Muscle layer of duodenum (tissue), 2 donors: Measurements from ENCODE around the gene TOLLIP.

Experiments
- H3K27ac ChIP-seq: one replicate; pipeline ENCODE4 v1.7.0; 2013; ENCODE audit warnings: mild to moderate bottlenecking, low read length
- H3K27me3 ChIP-seq: one replicate; pipeline ENCODE4 v1.7.0; 2013; ENCODE audit warnings: low read depth, mild to moderate bottlenecking, control low read depth, low read length
- H3K36me3 ChIP-seq, 2 donors: one replicate each; pipeline ENCODE4 v1.7.0; 2013; ENCODE audit warnings: low read length in 2 of 2, control low read depth in 1 of 2, mild to moderate bottlenecking in 1 of 2; ENCODE audit not compliant: insufficient read depth in 2 of 2, control insufficient read depth in 1 of 2
- H3K4me1 ChIP-seq, 2 donors: one replicate each; pipeline ENCODE4 v1.7.0; 2013; ENCODE audit warnings: low read length in 2 of 2, mild to moderate bottlenecking in 2 of 2, control low read depth in 1 of 2, moderate library complexity in 1 of 2; ENCODE audit not compliant: insufficient read depth in 2 of 2, control insufficient read depth in 1 of 2
- H3K4me3 ChIP-seq, 2 donors: one replicate each; pipeline ENCODE4 v1.7.0; 2013; ENCODE audit warnings: low read length in 2 of 2, low read depth in 1 of 2, mild to moderate bottlenecking in 1 of 2
- H3K9me3 ChIP-seq, 2 donors: one replicate each; pipeline ENCODE4 v1.7.0; 2013; ENCODE audit warnings: low read length in 2 of 2, control low read depth in 1 of 2, mild to moderate bottlenecking in 1 of 2; ENCODE audit not compliant: control insufficient read depth in 1 of 2
- donor health status: healthy.

TOLLIP gene

GRCh38 chr11:1263010-1263409, 46.4 kb downstream of the TOLLIP start:
- no peak overlapping the region for H3K27ac ChIP-seq
- peaks cover 4 to 18% of the 10 kb centered on the region in 2 donors for H3K4me1 ChIP-seq
- H3K27me3 ChIP-seq = no peaks in the 10 kb centered on the region
- H3K9me3 ChIP-seq = no peaks in the 10 kb centered on the region
- no peaks in the 10 kb centered on the region for H3K36me3 ChIP-seq
- peak overlapping the region; percentile 44 to 64 for H3K4me3 ChIP-seq

GRCh38 chr11:1262172-1263006, 47.0 kb downstream of the TOLLIP start:
- H3K4me3 ChIP-seq = peak overlapping the region; percentile 50 to 64
- peaks cover 4 to 18% of the 10 kb centered on the region in 2 donors for H3K4me1 ChIP-seq
- H3K27me3 ChIP-seq = no peaks in the 10 kb centered on the region
- H3K27ac ChIP-seq = peak overlapping the region; percentile 56
- no peaks in the 10 kb centered on the region for H3K9me3 ChIP-seq
- no peaks in the 10 kb centered on the region for H3K36me3 ChIP-seq

- Histone ChIP-seq H3K36me3 (no peaks in the 10 kb centered on the region), H3K27me3 (no peaks in the 10 kb centered on the region), H3K4me3 (peak overlapping the region in 1 of 2 donors; percentile 50), H3K4me1 (peaks cover 4 to 18% of the 10 kb centered on the region in 2 donors), H3K27ac (no peak overlapping the region), H3K9me3 (no peaks in the 10 kb centered on the region)
Measured at GRCh38 chr11:1261241-1262071, 48.0 kb downstream of the TOLLIP start.

- H3K27ac ChIP-seq = no peak overlapping the region
- H3K27me3 ChIP-seq = no peaks in the 10 kb centered on the region
- H3K9me3 ChIP-seq = no peaks in the 10 kb centered on the region
- peaks cover 4 to 18% of the 10 kb centered on the region in 2 donors for H3K4me1 ChIP-seq
- no peak overlapping the region for H3K4me3 ChIP-seq
- no peaks in the 10 kb centered on the region for H3K36me3 ChIP-seq
Measured at GRCh38 chr11:1260620-1261019, 48.8 kb downstream of the TOLLIP start.

- no peaks in the 10 kb centered on the region for H3K27me3 ChIP-seq
- no peaks in the 10 kb centered on the region for H3K36me3 ChIP-seq
- H3K4me3 ChIP-seq = no peak overlapping the region
- no peak overlapping the region for H3K27ac ChIP-seq
- no peaks in the 10 kb centered on the region for H3K9me3 ChIP-seq
- H3K4me1 ChIP-seq = peaks cover 4 to 18% of the 10 kb centered on the region in 2 donors
Measured at GRCh38 chr11:1260023-1260501, 49.4 kb downstream of the TOLLIP start.

- H3K36me3 ChIP-seq = no peaks in the 10 kb centered on the region
Measured at GRCh38 chr11:1259561-1259960, 49.9 kb downstream of the TOLLIP start.

GRCh38 chr11:1259076-1259461, 50.4 kb downstream of the TOLLIP start:
- peaks cover 4 to 18% of the 10 kb centered on the region in 2 donors for H3K4me1 ChIP-seq
- H3K27ac ChIP-seq = no peak overlapping the region
- H3K4me3 ChIP-seq = no peak overlapping the region
- no peaks in the 10 kb centered on the region for H3K9me3 ChIP-seq
- H3K27me3 ChIP-seq = no peaks in the 10 kb centered on the region
- H3K36me3 ChIP-seq = no peaks in the 10 kb centered on the region

More at GRCh38 chr11:1259561-1259960, 49.9 kb downstream of the TOLLIP start:
- no peaks in the 10 kb centered on the region for H3K9me3 ChIP-seq
- H3K27ac ChIP-seq = no peak overlapping the region
- peaks cover 4 to 18% of the 10 kb centered on the region in 2 donors for H3K4me1 ChIP-seq
- H3K27me3 ChIP-seq = no peaks in the 10 kb centered on the region
- no peak overlapping the region for H3K4me3 ChIP-seq

GRCh38 chr11:1258401-1259075, 50.9 kb downstream of the TOLLIP start:
- no peaks in the 10 kb centered on the region for H3K9me3 ChIP-seq
- no peaks in the 10 kb centered on the region for H3K27me3 ChIP-seq
- peaks cover 4 to 18% of the 10 kb centered on the region in 2 donors for H3K4me1 ChIP-seq
- H3K4me3 ChIP-seq = no peak overlapping the region
- H3K36me3 ChIP-seq = no peaks in the 10 kb centered on the region
- no peak overlapping the region for H3K27ac ChIP-seq

- H3K4me3 ChIP-seq = no peak overlapping the region
- no peaks in the 10 kb centered on the region for H3K27me3 ChIP-seq
- no peaks in the 10 kb centered on the region for H3K9me3 ChIP-seq
- H3K4me1 ChIP-seq = peaks cover 1 to 13% of the 10 kb centered on the region in 2 donors
- H3K36me3 ChIP-seq = no peaks in the 10 kb centered on the region
- no peak overlapping the region for H3K27ac ChIP-seq
Measured at GRCh38 chr11:1257916-1258315, 51.5 kb downstream of the TOLLIP start.

- Histone ChIP-seq H3K36me3 (no peaks in the 10 kb centered on the region), H3K27ac (no peak overlapping the region), H3K4me3 (no peak overlapping the region), H3K9me3 (no peaks in the 10 kb centered on the region), H3K4me1 (peaks cover 0 to 9% of the 10 kb centered on the region in 2 donors), H3K27me3 (no peaks in the 10 kb centered on the region)
Measured at GRCh38 chr11:1257366-1257765, 52.1 kb downstream of the TOLLIP start.
